Pancreas (tissue), 10 donors: ENCODE results near the gene ACTA1. TPM values are rescaled to one million over a fixed set of nuclear protein-coding genes. Genes with fewer than 3 reads are reported as not detected.

Experiments
- ATAC-seq, 4 donors: fragments of 200-7000 bp; cut with Tn5 transposase; one replicate each; pipeline versions ENCODE4 v1.8.0 to v1.9.1; 2020; ENCODE audit warnings: mild to moderate bottlenecking in 4 of 4, moderate library complexity in 4 of 4
- DNase-seq, 6 donors: peaks; one replicate each; pipeline ENCODE4 v3.0.0-alpha.2; 2020
- FAIRE-seq: peaks from 2 replicates; lab custom pipeline; 2012; peaks lifted over from hg19 to GRCh38; lab: Jason Lieb, UNC
- H3K27ac ChIP-seq, 4 donors: fragments of 200-600 bp; sonication (generic); 1 replicate in 3 of 4; 2 replicates in 1 of 4; pipeline versions ENCODE4 v1.5.0 to v1.8.0; 2020
- H3K27me3 ChIP-seq, 4 donors: fragments of 200-600 bp; one replicate each; pipeline ENCODE4 v1.8.0; 2021
- H3K36me3 ChIP-seq, 3 donors: fragments of 200-600 bp; sonication (generic) in 1 of 3; one replicate each; pipeline versions ENCODE4 v1.5.0 to v1.8.0; 2020 to 2021
- H3K4me1 ChIP-seq, 3 donors: fragments of 200-600 bp; one replicate each; pipeline ENCODE4 v1.8.0; 2021
- H3K4me3 ChIP-seq, 4 donors: fragments of 200-600 bp; sonication (generic) in 2 of 4; one replicate each; pipeline versions ENCODE4 v1.5.0 to v1.8.0; 2020 to 2021
- H3K9me3 ChIP-seq, 4 donors: fragments of 200-600 bp; one replicate each; pipeline ENCODE4 v1.8.0; 2021
- CTCF ChIP-seq, 4 donors: fragments of 200-600 bp; sonication (generic) in 3 of 4; IDR thresholded peaks; one replicate each; pipeline versions ENCODE4 v1.5.0 to v1.8.0; 2021; ENCODE audit warnings: antibody characterized with exemption in 4 of 4
- WGBS, 2 donors: extraction: QIAGEN DNeasy Blood & Tissue Kit; methylation state at CpG; one replicate each; pipeline ENCODE4 v1.1.7; 2013; 5-methylcytosine and 5-hydroxymethylcytosine counted together
- intact Hi-C, 3 donors: fragments of 100-400 bp; cut with DNase I; formaldehyde crosslinking; loops; one replicate each; pipeline versions ENCODE4 v1.11.1 to v1.14.2; 2022
- polyA plus RNA-seq, 2 donors: library from polyadenylated mRNA; stranded (reverse); fragments of 200-250 nt; gene quantifications; one replicate each; pipeline ENCODE4 v1.2.3, GENCODE V29; 2013
- total RNA-seq, 6 donors: library from RNA; stranded (reverse); fragmentation: NEBNext Ultra II Directional in 4 of 6; extraction: Animal tissue kit (Norgen Biotek cat#: 25700) in 4 of 6; gene quantifications; one replicate each; pipeline versions ENCODE4 v1.2.1 to v1.2.4, GENCODE V29; 2021 to 2023
- donor health status: healthy with polysubstance abuse.
- donor health status: DM: no; HTN: no; CAD: no; lungs with moderate emphysema.
- donor health status: DM: no; HTN: no; CAD: no.
- donor health status: control.
- donor health status: control.
- donor health status: Bipolar disorder and iron deficiency.
- donor health status: DM: yes; HTN: yes; CAD: no.
- donor health status: DM: no; HTN: no; CAD: no.
- donor health status: DM: no; HTN: no; CAD: no.
- donor health status: DM: yes; HTN: yes; CAD: no.

Gene ACTA1
- total and polyA plus RNA-seq, 8 donors: 0.76 to 6.9 (median 4.2) TPM; not detected in 5

- WGBS, 2 donors: 87 to 94% methylated on average over 5 of the region's 5 CpGs
- ATAC-seq: no peak
- intact Hi-C loops: no loop called here
- no peaks in the 10 kb centered on the region for H3K9me3 ChIP-seq
- H3K36me3 ChIP-seq: no peaks in the 10 kb centered on the region
- no peak overlapping the region for H3K27ac ChIP-seq
- H3K4me1 ChIP-seq: no peaks in the 10 kb centered on the region
- no peak overlapping the region for H3K4me3 ChIP-seq
- no peak for DNase-seq
- no peak for FAIRE-seq
- H3K27me3 ChIP-seq: no peaks in the 10 kb centered on the region
- TF ChIP-seq CTCF (IDR thresholded peaks at IDR 0.05): no peak
Observed at GRCh38 chr1:229383961-229384360, 49.9 kb downstream of the ACTA1 start.

GRCh38 chr1:229383188-229383587 lies 50.7 kb downstream of the ACTA1 start:
- Histone ChIP-seq H3K27me3 (no peaks in the 10 kb centered on the region), H3K27ac (no peak overlapping the region), H3K4me1 (no peaks in the 10 kb centered on the region), H3K36me3 (no peaks in the 10 kb centered on the region), H3K9me3 (no peaks in the 10 kb centered on the region), H3K4me3 (no peak overlapping the region)
- intact Hi-C loops: no loop called here
- WGBS, 2 donors: 97 to 98% methylated on average over 3 of the region's 3 CpGs
- FAIRE-seq: no peak
- DNase-seq: no peak
- TF ChIP-seq CTCF (IDR thresholded peaks at IDR 0.05): no peak
- no peak for ATAC-seq

Other genes with a start within 250 kb of the ACTA1 start
- gene RAB4A, start 163.0 kb downstream of the ACTA1 start, total RNA-seq: 10 to 100 TPM; 50.9 to 67.4 (median 57.3) TPM
- gene RAB4A, start 163.0 kb downstream of the ACTA1 start, polyA plus RNA-seq: 10 to 100 TPM; 14.5 to 23.4 TPM
- 1 to 10 TPM in 5 of 6 donors, under 1 TPM in 1; 0.97 to 3.1 (median 1.4) TPM for gene CCSAP, start 91.0 kb downstream of the ACTA1 start, total RNA-seq
- gene CCSAP, start 91.0 kb downstream of the ACTA1 start, polyA plus RNA-seq: 1 to 10 TPM; 1.7 to 4.6 TPM
- 10 to 100 TPM; 12.0 to 18.7 (median 15.2) TPM for gene NUP133, start 74.2 kb upstream of the ACTA1 start, total RNA-seq
- 10 to 100 TPM in 1 of 2 donors, 1 to 10 TPM in 1; 6.3 to 13.7 TPM for gene NUP133, start 74.2 kb upstream of the ACTA1 start, polyA plus RNA-seq
- 1 to 10 TPM; 4.9 to 8.6 (median 7.2) TPM for gene ABCB10, start 124.6 kb upstream of the ACTA1 start, total RNA-seq
- gene ABCB10, start 124.6 kb upstream of the ACTA1 start, polyA plus RNA-seq: 1 to 10 TPM; 3.8 to 6.5 TPM
- 1 to 10 TPM; 4.4 to 9.5 (median 7.1) TPM for gene TAF5L, start 192.0 kb upstream of the ACTA1 start, total RNA-seq
- 1 to 10 TPM; 5.1 to 8.5 TPM for gene TAF5L, start 192.0 kb upstream of the ACTA1 start, polyA plus RNA-seq
- gene URB2, start 192.2 kb upstream of the ACTA1 start, total RNA-seq: 1 to 10 TPM; 2.0 to 4.7 (median 3.9) TPM
- 1 to 10 TPM; 2.0 to 2.3 TPM for gene URB2, start 192.2 kb upstream of the ACTA1 start, polyA plus RNA-seq